A673 (cell line): Measurements from ENCODE around the gene SSTR4. TPM values are rescaled to one million over a fixed set of nuclear protein-coding genes. Genes with fewer than 3 reads are reported as not detected.

Experiments
- BruUV-seq: library from RNA; stranded (reverse); fragments of 400-500 nt; replicated peaks from 2 replicates; lab custom pipeline; 2021; lab: Mats Ljungman, UMichigan
- CTCF ChIA-PET: fragments of 300-600 bp; sonication (Branson Sonifier 250); formaldehyde crosslinking; loops from one replicate; lab custom pipeline; 2022; ENCODE audit warnings: antibody characterized with exemption; lab: Charles Lee
- POLR2A ChIA-PET: fragments of 300-600 bp; sonication (Branson Sonifier 250); formaldehyde crosslinking; loops from one replicate; lab custom pipeline; 2022; ENCODE audit warnings: antibody characterized with exemption; ENCODE audit not compliant: low non-redundant PET; lab: Charles Lee
- DNase-seq: peaks from one replicate; pipeline ENCODE4 v3.0.0-alpha.2; 2015; ENCODE audit warnings: low spot score
- H3K27ac ChIP-seq: fragments of 200-600 bp; sonication (generic); 2 replicates; pipeline ENCODE4 v1.5.1; 2016; ENCODE audit warnings: mixed run types, low read depth, mild to moderate bottlenecking, mixed read lengths, antibody characterized with exemption, low read length; ENCODE audit not compliant: poor library complexity, severe bottlenecking
- H3K27me3 ChIP-seq: fragments of 200-600 bp; sonication (generic); replicated peaks from 2 replicates; pipeline ENCODE4 v1.6.1; 2017; ENCODE audit warnings: mixed run types, low read depth, mild to moderate bottlenecking, mixed read lengths, antibody characterized with exemption, low read length; ENCODE audit not compliant: insufficient read depth, poor library complexity
- H3K36me3 ChIP-seq: fragments of 200-600 bp; sonication (generic); 2 replicates; pipeline ENCODE4 v1.6.1; 2016; ENCODE audit warnings: mixed run types, mild to moderate bottlenecking, mixed read lengths, antibody characterized with exemption, low read length; ENCODE audit not compliant: insufficient read depth, poor library complexity, severe bottlenecking
- H3K4me1 ChIP-seq: fragments of 200-600 bp; sonication (generic); 2 replicates; pipeline ENCODE4 v1.6.1; 2017; ENCODE audit warnings: mixed run types, mild to moderate bottlenecking, mixed read lengths, antibody characterized with exemption, low read length; ENCODE audit not compliant: insufficient read depth, poor library complexity, severe bottlenecking
- H3K4me3 ChIP-seq: fragments of 200-600 bp; sonication (generic); 2 replicates; pipeline ENCODE4 v1.5.1; 2016; ENCODE audit warnings: low read depth, mixed run types, mild to moderate bottlenecking, mixed read lengths, low read length; ENCODE audit not compliant: poor library complexity, severe bottlenecking
- H3K9me3 ChIP-seq: fragments of 200-600 bp; sonication (generic); 2 replicates; pipeline ENCODE4 v1.6.1; 2016; ENCODE audit warnings: mixed run types, low read depth, mild to moderate bottlenecking, mixed read lengths, antibody characterized with exemption, low read length; ENCODE audit not compliant: poor library complexity, severe bottlenecking
- EZH2 ChIP-seq: fragments of 200-600 bp; sonication (generic); IDR thresholded peaks from 2 replicates; pipeline ENCODE4 v1.6.1; 2017; ENCODE audit warnings: borderline replicate concordance, low read depth, mild to moderate bottlenecking, mixed read lengths, antibody characterized with exemption, low read length; ENCODE audit not compliant: poor library complexity, severe bottlenecking
- intact Hi-C: fragments of 100-400 bp; cut with micrococcal nuclease; formaldehyde crosslinking; loops from one replicate; pipeline ENCODE4 v1.10.0; 2022; ENCODE audit not compliant: unreplicated experiment
- total RNA-seq: library from RNA; stranded (reverse); gene quantifications from 2 replicates; pipeline ENCODE4 v1.2.3, GENCODE V29; 2021
- TF ChIP-seq, protein P1 (sequence below): fragments of 300-800, 200-600 bp; sonication (generic); conservative IDR thresholded peaks from 2 replicates; pipeline ENCODE4 v1.5.1; 2017; ENCODE audit warnings: low read depth, mild to moderate bottlenecking, antibody characterized with exemption, low read length, moderate library complexity, mixed read lengths

The SSTR4 gene
- total RNA-seq, 1 experiment from 2014 or later: not detected

DNA sequence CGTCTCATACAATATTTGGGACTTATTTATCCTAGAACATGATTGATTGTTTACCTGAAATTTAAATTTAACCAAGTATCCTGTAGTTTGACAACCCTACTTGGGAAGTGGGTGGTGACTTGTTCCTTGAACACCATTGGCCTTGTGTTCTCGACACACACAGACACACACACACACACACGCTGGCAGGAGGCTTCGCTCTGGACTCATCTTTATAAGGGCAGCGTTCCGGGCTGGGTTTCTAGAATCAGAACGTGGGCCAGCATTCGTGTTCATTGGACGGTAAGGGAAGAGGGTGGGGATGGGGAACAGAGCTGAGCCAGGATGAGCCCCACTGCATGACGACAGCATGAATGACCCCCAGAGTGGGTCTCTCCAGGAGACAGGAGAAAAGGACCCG is 16.2 kb upstream of the SSTR4 start:
- H3K4me1 ChIP-seq: no peaks in the 10 kb centered on the region
- BruUV-seq: no TSS peak
- ChIA-PET POLR2A (no interaction called here), CTCF (no interaction called here)
- DNase-seq: no peak
- TF ChIP-seq, protein P1, sequence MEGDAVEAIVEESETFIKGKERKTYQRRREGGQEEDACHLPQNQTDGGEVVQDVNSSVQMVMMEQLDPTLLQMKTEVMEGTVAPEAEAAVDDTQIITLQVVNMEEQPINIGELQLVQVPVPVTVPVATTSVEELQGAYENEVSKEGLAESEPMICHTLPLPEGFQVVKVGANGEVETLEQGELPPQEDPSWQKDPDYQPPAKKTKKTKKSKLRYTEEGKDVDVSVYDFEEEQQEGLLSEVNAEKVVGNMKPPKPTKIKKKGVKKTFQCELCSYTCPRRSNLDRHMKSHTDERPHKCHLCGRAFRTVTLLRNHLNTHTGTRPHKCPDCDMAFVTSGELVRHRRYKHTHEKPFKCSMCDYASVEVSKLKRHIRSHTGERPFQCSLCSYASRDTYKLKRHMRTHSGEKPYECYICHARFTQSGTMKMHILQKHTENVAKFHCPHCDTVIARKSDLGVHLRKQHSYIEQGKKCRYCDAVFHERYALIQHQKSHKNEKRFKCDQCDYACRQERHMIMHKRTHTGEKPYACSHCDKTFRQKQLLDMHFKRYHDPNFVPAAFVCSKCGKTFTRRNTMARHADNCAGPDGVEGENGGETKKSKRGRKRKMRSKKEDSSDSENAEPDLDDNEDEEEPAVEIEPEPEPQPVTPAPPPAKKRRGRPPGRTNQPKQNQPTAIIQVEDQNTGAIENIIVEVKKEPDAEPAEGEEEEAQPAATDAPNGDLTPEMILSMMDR: no peak
- TF ChIP-seq EZH2: no peak
- H3K27ac ChIP-seq: no peak overlapping the region
- no peaks in the 10 kb centered on the region for H3K36me3 ChIP-seq
- intact Hi-C loops: no loop called here
- H3K4me3 ChIP-seq: no peak overlapping the region
- no peaks in the 10 kb centered on the region for H3K9me3 ChIP-seq
- no peaks in the 10 kb centered on the region for H3K27me3 ChIP-seq

DNA sequence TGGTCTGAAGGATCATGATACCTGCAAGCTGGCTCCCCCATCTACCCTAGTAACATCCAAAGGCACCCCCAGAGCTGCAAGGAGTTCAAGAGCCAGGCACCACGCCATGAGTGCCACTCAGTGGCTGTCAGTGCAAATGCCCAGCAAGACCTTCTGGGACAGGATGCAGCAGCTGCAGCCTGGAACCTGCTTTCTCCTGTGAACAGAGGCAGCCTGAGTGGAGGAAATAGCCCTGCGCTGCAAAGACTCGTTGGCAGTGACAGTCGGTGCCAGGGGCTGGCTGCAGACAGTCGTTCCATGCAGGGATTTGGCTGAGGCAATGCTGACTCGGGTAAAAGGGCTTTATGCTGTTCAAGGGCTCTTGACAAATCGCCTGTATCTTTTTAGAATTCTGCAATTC is 15.7 kb upstream of the SSTR4 start:
- CTCF ChIA-PET: no interaction called here
- POLR2A ChIA-PET: no interaction called here
- intact Hi-C loops: no loop called here
- Histone ChIP-seq H3K27me3 (no peaks in the 10 kb centered on the region), H3K36me3 (no peaks in the 10 kb centered on the region), H3K27ac (no peak overlapping the region), H3K9me3 (no peaks in the 10 kb centered on the region), H3K4me3 (no peak overlapping the region), H3K4me1 (no peaks in the 10 kb centered on the region)
- TF ChIP-seq EZH2: no peak
- TF ChIP-seq, protein P1: no peak
- BruUV-seq: no TSS peak
- DNase-seq: no peak

DNA sequence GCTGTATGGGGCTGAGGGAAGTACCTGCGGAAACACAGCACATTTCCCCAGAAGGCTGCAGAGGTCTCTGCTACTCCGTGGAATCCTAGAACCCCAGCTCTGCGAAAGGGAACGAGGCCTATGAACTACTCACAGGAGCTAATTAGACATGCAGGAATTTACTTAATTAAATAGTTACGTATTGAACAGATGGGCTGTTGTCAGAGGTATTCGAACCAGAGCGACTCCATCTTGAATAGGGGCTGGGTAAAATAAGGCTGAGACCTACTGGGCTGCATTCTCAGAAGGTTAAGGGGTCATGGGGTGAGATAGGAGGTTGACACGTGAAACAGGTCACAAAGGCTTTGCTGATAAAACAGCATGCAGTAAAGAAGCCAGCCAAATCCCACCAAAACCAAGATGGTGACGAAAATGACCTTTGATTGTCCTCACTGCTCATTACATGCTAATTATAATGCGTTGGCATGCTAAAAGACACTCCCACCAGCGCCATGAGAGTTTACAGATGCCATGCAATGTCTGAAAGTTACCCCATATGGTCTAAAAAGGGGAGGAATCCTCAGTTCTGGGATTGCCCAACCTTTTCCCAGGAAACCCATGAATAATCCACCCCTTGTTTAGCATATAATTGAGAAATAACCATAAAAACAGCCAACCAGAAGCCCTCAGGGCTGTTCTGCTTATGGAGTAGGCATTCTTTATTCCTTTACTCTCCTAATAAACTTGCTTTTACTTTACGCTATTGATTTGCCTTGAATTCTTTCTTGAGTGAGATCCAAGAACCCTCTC is 14.7 kb upstream of the SSTR4 start:
- no peaks in the 10 kb centered on the region for H3K27me3 ChIP-seq
- CTCF ChIA-PET: no interaction called here
- H3K36me3 ChIP-seq: no peaks in the 10 kb centered on the region
- no peak overlapping the region for H3K4me3 ChIP-seq
- no peak for DNase-seq
- no peaks in the 10 kb centered on the region for H3K9me3 ChIP-seq
- intact Hi-C loops: no loop called here
- no peaks in the 10 kb centered on the region for H3K4me1 ChIP-seq
- no peak overlapping the region for H3K27ac ChIP-seq
- TF ChIP-seq EZH2: no peak
- TF ChIP-seq, protein P1: no peak
- no TSS peak for BruUV-seq
- POLR2A ChIA-PET: interaction anchor here (0.7 kb wide), 1 partner anchor 681 kb away, joined by 3 read pairs; no protein-coding TSS in a partner anchor
